Fibroblast of mammary gland (primary cell): ENCODE results near the gene FBXL19.

Experiments used
- DNase-seq: peaks from one replicate; pipeline ENCODE4 v3.0.0-alpha.2; 2010; ENCODE audit warnings: low read depth
- H3K4me3 ChIP-seq: 2 replicates; pipeline ENCODE4 v1.5.1; 2011; ENCODE audit warnings: low read depth, mild to moderate bottlenecking, low read length, moderate library complexity; ENCODE audit not compliant: control insufficient read depth
- TF ChIP-seq, protein P1 (sequence below): conservative IDR thresholded peaks from 2 replicates; pipeline ENCODE4 v1.5.1; 2011; ENCODE audit warnings: low read depth, low read length, inconsistent platforms; ENCODE audit not compliant: control insufficient read depth, insufficient read depth

The FBXL19 gene

DNA sequence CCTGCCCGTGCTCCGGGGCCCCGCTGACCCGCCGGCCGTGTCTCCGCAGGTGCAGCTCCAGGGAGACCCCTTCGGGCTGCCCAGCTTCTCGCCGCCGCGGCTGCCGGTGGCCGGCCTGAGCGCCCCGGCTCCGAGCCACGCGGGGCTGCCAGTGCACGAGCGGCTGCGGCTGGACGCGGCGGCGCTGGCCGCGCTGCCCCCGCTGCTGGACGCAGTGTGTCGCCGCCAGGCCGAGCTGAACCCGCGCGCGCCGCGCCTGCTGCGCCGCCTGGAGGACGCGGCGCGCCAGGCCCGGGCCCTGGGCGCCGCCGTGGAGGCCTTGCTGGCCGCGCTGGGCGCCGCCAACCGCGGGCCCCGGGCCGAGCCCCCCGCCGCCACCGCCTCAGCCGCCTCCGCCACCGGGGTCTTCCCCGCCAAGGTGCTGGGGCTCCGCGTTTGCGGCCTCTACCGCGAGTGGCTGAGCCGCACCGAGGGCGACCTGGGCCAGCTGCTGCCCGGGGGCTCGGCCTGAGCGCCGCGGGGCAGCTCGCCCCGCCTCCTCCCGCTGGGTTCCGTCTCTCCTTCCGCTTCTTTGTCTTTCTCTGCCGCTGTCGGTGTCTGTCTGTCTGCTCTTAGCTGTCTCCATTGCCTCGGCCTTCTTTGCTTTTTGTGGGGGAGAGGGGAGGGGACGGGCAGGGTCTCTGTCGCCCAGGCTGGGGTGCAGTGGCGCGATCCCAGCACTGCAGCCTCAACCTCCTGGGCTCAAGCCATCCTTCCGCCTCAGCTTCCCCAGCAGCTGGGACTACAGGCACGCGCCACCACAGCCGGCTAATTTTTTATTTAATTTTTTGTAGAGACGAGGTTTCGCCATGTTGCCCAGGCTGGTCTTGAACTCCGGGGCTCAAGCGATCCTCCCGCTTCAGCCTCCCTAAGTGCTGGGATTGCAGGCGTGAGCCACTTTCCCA is 21.1 kb upstream of the FBXL19 start:
- peak; percentile 57 for DNase-seq
- TF ChIP-seq, protein P1, sequence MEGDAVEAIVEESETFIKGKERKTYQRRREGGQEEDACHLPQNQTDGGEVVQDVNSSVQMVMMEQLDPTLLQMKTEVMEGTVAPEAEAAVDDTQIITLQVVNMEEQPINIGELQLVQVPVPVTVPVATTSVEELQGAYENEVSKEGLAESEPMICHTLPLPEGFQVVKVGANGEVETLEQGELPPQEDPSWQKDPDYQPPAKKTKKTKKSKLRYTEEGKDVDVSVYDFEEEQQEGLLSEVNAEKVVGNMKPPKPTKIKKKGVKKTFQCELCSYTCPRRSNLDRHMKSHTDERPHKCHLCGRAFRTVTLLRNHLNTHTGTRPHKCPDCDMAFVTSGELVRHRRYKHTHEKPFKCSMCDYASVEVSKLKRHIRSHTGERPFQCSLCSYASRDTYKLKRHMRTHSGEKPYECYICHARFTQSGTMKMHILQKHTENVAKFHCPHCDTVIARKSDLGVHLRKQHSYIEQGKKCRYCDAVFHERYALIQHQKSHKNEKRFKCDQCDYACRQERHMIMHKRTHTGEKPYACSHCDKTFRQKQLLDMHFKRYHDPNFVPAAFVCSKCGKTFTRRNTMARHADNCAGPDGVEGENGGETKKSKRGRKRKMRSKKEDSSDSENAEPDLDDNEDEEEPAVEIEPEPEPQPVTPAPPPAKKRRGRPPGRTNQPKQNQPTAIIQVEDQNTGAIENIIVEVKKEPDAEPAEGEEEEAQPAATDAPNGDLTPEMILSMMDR: no peak
- H3K4me3 ChIP-seq: peak overlapping the region; percentile 43

DNA sequence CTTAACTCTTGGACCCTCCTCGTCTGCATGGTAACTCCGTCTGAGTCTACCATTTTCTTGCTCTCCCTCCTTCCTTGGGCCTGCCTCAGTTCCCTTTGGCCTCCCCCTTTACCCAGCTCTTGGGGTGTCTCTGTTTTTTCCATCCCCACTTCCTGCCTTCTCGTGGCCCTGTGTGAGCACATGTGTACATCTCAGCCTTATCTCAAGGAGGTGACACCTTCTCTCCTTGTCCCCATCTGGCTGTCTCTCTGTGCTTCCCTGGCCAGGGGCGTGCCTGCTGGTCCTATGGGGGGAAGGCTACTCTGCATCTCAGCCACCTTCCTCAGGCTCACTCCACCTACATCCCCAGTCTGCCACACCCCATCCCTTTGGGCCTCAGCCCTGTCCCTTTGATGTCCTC is 20.4 kb upstream of the FBXL19 start:
- DNase-seq: no peak
- H3K4me3 ChIP-seq: no peak overlapping the region
- TF ChIP-seq, protein P1: no peak

DNA sequence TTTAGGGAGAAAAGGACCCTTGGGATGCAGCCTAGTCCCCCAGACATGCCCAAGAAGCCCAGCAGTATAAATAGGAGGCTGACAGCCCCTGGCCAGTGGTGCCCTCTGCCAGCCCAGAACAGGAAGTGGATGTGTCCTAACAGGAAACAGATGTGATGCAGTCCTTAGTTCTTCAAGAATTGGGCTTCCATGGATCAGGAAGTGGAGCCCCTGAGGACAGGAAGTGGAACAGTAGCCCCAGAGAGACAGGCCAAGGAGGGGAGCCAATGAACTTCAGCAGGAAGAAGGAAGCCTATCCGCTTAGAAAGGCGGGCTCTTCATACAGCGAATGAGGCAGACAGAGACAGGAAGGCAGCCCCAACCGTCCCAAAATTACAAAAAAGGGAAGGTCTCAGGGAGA is 19.8 kb upstream of the FBXL19 start:
- peak; percentile 32 for DNase-seq
- TF ChIP-seq, protein P1: no peak
- no peak overlapping the region for H3K4me3 ChIP-seq

DNA sequence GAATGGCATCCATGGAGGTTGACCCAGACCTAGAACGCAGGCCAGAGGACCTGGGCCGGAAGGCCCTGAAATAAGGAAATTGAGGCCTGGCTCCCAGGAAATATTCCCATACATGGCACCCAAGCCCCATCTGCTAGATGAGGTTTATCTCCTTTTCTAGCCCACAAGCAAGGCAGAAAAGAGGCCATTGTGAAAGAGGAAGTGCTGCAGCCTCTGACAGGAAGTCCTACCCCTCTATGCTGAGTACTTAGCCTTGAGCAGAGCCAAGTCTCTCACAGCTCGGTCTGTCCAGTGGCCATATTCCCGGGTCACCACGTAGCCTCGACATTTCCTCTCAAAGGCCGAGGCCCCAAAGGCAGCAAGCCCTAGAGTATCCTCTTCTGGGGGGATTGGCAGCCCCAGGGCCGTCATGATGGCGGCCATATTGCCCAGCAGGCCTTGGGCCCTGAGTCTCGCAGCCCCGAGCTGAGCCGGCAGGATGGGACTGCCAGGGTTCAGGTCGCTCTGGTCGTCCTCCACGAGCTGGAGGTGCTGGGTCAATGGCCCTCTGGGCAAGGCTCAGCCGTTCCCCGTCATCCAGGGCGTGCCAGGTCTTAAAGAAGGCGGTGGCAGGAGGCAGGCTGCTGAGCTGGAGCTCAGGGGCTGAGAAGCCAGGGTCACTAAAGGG is 19.1 kb upstream of the FBXL19 start:
- TF ChIP-seq, protein P1: no peak
- H3K4me3 ChIP-seq: no peak overlapping the region
- DNase-seq: no peak

DNA sequence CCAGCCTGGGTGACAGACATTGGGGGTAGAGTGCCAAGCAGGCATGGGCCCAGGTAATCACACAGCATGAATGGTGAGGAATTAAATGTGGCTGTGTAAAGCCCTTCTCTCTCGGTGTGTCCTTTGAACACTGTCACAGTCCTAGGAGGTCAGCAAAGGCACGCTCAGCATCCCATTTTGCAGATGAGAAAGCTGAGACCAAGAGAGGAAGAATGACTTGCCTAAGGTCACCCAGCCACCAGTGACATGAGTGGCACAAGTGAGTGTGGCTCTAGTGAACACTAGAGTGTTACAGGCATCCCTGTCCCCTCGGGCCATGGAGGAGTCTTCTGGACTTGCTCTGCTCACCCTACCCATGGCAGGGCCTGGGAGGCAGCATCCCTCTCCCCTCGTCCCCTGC is 16.3 kb upstream of the FBXL19 start:
- no peak overlapping the region for H3K4me3 ChIP-seq
- TF ChIP-seq, protein P1: no peak
- no peak for DNase-seq

DNA sequence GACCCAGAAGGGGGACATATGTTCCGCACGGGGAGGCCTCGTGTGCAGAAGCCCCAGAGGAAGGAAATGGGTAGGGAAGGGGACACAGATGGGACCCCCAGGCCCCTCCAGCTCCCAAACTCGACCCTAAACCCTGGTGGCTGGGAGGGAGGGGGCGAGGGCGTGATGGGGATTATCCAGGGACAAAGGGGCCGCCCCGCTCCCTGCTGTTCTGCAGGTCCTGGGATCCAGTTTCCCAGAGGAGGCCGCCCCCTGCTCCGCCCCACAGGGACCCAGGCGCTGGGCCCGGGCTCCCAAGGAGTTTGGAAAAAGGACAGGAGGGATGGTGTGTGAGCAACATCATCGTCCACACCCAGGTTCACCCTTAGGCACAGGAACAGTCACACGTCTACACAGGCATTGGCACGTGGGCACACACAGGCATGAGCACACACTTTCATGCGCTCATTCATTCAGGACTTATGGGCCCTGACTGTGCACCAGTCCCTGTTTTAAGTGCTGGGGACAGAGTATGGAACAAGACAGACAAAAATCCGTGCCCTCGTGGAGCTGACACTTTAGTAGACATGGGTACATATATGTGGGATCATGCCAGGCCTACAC is 12.8 kb upstream of the FBXL19 start:
- no peak for DNase-seq
- no peak overlapping the region for H3K4me3 ChIP-seq
- TF ChIP-seq, protein P1: no peak
